HG03103 (cell line): Measurements from ENCODE around the gene FASN.

Experiments
- ATAC-seq: cut with Tn5 transposase; IDR thresholded peaks from one replicate; pipeline ENCODE4 v1.9.1; 2021; ENCODE audit warnings: low read depth; ENCODE audit not compliant: unreplicated experiment

FASN gene

GRCh38 chr17:82030470-82031302 lies 67.3 kb downstream of the FASN start:
- ATAC-seq = no peak

- no peak for ATAC-seq
Observed at GRCh38 chr17:82029990-82030469, 68.0 kb downstream of the FASN start.

GRCh38 chr17:82029391-82029790 lies 68.6 kb downstream of the FASN start:
- ATAC-seq = no peak

- no peak for ATAC-seq
Observed at GRCh38 chr17:82028966-82029365, 69.1 kb downstream of the FASN start.
